Stimulated activated CD4-positive, alpha-beta T cell treated with anti-CD3 and anti-CD28 coated beads, Interleukin-12 subunit alpha, Interleukin-12 subunit beta, amount 100 ng/mL, for 24 hours (primary cell): ENCODE data around the gene WNT6.

Experiments used
- DNase-seq, 2 experiments: peaks; one replicate each; pipeline ENCODE4 v3.0.0-alpha.2; 2020; ENCODE audit warnings: low read depth in 2 of 2

Gene WNT6

DNA sequence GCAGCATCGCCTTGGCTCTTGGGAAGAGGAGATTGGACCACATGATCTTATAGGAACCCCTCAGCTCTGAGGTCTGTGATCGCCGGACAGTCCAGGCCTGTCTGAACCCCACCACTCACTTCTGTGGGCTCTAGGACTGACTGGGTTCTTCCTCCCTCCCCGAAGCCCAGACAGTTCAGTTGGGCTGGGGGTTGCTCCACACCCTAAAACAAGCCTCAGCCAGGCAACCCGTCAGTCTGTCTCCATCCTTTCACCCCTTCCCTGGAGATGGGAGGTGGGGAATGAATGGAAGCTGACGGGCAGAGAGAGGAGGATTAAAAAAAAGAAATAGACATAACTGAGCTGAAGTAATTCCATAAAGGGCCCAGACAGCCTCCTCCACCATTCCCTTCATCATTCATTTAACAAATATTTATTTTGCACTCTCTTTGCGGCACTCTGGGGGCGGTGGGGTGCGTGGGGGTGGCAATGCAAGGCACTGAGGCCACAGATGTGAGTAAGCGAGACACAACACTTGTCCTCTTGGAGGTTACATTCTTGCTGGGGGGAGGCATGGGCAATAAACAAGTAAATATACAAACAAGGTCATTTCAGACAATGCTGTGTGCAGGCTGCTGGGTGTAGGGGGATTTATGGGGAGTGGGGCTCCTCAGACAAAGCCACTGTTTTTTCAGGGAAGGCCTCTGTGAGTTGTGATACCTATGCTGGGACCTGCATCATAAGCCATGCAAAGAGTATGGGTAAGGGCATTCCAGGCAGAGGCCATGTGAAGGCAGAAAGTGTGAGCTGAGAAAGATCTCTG, 33.9 kb downstream of the WNT6 start:
- no peak for DNase-seq

DNA sequence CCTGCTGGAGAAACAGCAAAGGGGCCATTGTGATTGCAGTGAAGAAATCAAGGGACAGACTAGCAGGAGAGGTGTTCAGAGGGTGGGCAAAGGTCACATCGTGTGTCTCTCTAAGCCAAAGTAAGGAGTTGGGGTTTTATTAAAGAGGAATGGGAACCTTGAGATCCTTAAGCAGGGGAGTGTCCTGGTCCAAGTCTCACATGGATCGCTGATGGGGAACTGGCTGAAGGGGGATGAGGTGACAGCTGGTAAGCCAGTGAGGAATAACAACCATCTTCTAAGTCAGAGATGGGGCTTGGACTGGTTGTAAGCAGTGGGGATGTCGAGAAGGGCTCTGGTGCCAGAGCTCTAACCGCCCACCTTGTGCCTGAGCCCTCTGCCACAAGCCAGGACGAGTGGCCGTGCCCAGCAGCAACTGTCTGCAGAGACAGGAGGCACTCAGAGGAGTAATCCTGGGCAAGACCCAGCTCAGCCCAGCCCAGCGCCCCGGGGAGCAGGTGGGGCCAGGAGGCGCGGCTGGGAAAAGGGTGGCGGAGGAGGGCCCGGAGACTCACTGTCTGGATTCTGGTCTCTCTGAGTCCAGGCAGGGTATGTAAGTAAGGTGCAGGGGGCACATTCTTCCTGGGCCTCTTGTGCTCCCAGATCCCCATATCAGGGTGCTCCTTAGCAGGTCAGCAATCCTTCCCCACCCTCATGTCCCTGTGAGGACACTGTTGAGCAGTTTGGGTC, 34.7 kb downstream of the WNT6 start:
- no peak for DNase-seq

DNA sequence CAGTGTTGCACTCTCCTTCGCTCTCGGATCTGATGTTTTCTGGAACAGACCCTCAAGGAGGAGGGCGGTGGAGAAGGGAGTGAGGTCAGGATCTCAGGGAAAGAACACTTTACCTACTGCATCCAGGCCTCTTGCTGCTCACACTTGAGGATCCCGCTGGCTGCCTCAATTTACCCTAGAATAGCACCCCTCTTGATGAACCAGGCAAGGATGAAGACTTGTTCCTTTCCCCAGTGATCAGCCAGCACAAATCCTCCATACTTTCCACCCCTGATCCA, 35.2 kb downstream of the WNT6 start:
- no peak for DNase-seq

DNA sequence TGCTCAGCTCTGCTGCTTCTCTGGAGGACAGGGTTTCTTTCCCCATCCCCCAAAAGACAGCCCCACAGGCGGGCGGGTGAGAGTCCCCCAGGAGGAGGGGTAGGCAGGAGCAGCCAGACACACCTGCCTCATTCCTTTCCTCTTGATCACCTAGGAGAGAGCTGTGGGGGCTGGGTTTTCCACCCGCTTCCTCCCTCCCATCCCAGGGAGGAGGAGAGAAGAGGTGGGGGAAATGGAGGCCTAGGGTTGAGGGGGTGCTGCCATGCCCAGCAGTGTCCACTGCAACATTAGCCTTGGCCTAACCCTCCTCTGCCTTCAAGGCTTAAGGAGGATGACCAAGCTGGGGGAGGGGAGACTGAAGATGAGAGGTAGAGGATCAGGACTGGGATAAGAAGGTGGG, 35.7 kb downstream of the WNT6 start:
- DNase-seq, result no peak

DNA sequence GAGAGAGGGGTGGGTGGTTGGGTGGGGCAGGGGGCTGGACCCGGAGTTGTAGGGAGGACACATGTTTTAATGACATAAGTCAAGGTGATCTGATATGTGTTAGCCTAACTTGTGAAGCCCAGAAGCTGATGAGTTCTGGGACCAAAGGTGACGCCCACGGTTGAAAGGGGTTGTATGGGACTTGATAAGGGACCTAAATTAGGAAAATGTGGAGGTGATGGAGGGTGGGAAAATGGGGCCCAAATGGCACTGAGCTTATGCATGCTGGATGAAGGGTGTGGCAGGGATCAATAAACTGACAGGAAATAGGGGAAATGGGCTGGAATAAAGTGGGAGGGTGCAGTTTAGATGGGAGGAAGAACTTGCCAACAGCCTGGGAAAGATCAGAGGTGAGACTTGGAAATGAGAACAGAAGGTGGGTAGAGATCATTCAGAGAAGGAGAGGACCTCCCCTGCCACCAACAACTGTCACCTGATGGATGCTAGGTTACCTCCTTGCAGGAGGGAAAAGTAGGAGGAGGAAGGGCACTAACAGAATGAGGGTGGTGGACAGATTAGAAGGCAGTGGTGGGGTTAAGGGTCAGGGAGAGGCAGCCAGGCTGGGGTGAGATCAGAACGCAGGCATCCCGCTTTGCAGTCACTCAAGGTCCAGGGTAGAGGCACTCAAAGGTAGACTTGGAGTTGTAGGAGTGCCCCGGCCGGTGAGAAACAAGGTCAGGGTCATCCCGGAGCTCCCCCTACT, 36.3 kb downstream of the WNT6 start:
- no peak for DNase-seq

DNA sequence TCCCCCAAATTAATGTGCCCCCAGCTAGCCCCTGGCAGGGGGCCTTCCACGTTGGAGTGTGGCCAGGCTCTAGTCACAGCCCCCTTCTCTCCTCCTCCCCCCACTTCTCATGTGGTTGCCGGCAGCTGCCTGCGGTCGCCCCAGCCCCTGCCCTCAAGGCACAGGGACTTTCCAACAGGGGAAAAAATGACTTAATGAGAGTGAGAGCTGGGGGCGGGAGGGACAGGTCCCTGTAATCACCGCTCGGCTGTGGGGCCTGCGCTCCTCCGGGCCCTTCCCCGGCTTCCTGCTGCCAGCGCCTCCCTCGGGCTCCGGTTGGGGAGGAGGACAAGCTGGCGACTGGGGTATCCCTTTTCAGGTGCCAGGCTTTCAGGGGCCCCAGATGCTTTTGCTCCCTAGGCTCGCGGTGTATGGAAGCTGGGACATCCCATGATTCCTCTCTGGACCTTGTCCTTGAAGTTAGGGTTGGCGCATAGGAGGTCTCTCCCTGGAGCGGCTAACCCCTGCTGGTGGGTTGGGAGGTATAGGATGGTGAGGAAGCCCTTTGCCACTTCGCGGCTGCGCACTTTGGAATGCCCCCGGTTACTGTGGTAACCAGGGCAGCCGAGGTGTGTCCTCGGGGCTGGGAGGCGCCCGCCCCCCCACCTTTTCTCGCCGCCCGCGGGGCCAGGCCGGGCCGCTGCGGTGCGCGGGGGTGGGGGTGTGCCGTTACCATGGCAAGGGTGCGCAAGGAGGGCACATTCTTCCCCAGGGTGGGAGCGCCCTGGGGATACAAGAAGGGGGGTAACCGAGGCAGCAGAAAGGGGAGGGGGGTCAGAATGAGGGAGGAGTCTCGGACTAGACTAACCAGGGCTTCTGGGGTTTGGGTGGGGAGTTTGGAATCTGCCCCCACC, 37.1 kb downstream of the WNT6 start:
- peak; percentile 79 to 80 for DNase-seq

DNA sequence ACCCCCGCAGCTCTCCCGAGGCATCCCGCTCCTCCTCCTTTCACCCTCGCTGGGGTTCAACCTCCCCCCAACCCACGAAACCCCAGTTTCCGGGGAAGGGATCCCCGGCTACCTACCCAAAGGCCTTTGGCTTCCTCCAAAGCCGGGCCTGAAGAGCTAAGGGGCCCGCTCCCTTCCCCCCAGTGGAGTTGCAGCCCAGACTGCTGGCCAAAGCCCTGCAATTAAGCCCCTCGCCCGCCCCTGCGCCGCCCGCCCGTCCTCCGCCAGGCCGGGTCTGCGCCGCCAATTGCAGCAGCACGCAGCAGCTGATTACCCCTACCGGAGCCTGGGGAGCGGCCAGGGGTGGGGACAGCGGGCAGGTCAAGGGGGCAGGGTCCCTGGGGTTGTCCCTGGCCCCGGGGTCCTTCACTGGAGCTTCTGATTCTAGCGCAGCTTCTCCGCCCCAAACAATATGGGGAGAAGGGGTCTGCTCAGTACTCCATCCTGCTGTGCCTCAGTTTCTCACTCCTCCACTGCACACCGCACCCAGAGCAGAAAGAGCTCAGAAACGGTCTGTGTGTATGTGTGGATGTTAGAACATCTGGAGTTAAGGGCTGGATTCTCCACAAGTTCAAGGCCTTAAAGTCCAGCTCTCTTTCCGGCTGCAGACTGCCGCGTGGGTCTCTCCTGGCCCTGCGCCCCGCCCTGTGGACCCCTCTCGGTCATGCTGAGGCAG, 37.9 kb downstream of the WNT6 start:
- no peak for DNase-seq

DNA sequence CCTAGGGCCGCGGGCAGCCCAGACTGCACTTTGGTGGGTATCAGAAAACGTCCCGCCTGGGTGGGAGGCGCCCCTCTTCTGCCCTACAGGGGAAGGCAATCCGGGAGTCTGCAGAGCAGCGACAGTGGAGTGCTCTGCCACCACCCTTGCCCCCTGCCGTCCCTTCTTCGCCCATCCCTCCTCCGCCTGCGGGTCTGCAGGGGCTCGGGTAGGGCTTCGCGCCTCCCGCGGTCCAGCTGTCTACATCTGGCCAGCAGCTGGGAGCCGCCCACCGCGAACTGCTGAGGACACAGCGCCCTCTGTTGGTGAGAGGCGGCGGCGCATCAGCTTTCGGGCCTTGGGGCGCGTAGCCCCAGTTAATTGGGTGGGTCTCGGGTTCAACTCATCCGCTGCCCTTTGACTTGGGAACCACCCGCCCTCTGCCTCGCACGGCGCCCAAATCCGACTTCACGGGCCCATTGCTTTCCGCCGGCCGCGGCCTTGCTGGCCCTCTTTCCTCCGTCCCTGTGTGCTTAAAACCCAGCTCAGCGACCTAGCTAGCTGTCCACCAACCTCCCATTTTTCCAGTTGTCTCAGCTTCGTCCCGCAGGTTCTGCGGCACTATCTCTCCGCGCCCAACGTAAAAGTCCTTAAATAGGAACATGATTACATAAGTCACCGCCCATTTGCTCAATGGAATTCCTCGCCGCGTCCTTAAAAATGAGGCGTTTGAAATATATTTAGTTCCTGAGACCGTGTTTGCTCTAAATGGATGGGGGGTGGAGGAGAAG, 38.7 kb downstream of the WNT6 start:
- peak; percentile 57 to 81 for DNase-seq

DNA sequence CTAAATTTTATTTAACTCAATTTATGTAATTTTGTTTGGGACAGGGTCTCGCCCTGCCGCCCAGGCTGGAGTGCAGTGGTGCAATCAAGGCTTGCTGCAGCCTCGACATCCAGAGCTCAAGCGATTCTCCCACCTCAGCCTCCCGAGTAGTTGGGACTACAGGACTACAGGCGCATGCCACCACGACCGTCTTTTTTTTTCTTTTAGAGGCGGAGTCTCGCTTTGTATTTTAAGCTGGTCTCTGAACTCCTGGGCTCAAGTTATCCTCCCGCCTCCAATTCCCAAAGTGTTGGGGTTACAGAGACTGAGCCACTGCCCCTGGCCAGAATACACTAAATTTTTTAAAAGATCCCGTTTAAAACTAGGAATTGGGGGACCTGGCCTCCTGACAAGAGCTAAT, 39.5 kb downstream of the WNT6 start:
- DNase-seq, result no peak

DNA sequence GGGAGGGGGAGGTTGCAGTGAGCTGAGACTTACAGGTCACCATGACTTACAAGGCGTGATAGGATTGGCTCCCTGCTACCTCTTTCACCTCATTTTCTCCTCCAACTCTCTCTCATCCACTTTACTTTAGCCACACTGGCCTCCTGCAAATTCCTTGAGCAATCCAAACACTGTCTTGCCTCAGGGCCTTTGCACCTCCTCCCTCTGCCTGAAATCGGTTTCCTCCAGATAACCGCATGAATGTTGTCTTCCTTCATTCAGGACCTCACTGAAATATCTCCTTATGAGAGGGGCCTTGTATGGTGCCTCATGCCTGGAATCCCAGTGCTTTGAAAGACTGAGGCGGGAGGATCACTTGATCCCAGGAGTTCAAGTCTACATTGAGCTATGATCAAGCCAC, 42.8 kb downstream of the WNT6 start:
- DNase-seq, result no peak

DNA sequence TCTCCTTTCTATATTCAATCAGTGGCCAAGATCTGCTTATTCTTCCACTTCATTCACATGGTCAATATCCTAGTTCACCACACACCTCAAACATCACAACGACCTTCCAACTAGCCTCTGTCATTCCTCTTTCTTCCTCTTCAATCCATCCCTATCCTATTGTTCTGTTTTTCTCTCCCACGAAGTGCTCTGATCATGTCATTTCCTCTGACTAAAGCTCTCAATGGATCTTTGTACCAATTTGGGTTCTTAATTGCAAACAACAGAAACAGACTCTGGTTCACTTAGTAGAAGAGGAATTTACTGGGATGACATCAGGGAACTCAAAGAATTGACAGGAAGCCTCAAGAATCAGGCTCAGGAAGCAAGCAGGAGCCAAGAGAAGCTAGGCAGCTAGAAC, 44.6 kb downstream of the WNT6 start:
- DNase-seq, result no peak

DNA sequence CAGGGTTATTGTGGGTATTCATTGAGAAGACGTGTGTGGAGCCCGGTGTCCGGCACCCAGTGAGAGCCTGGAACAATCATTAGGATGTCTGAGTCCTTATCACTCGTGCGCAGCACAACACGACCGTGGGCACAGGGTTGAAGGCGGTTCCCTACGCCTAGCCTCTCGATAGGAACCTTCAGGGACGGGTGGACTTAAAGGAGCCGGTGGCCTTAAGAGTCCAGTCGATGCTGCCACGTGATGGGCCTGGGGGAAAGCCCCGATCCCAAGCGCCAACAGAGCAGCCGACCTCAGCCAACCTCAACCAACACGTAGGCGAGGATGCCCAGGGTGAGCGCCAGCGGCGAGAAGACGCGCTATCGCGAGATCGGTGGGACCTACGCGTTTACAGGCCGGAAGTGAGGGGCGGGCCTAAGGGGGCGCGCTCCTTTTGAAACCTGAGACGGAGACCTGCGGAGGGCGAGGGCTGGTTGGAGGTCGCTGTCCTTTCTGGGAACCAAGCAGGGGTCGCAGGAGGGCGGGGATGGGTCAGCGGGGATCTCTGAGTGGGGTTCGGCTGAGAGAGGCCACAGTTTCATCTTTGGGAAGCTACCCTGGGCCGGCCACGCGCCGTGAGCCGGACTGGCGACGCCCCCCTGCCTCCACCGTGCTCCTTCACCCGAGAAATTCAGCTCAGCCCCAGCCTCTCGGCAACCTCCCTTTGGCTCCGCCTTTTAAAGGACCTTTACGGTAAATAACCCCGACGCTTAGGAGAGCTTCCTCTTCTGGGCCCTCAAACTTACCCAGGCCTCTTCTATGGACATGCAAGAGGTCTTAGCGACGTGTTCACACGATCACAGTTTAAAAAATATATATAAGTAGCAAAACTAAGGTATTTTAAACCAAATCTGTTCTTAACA, 49.4 kb downstream of the WNT6 start:
- DNase-seq, result peak; percentile 82 to 91

DNA sequence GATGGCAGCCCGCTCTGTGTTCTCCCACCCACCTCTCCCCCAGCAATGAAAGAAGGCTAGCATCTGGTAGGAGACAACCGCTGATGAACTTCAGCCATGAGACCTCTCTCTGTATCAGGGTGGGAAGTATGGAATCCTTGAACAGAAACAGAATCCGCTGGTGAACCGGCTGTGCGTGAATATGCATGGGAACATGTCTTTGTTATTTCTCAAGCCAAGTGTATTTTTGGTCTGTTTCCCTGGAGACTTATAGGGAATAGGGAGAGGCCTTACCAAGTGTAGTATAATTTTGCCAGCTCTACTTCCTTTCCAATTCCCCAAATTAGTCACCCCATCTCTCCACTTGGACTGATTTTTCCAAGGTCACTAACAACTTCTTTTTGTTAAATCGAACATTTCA, 51.1 kb downstream of the WNT6 start:
- no peak for DNase-seq

DNA sequence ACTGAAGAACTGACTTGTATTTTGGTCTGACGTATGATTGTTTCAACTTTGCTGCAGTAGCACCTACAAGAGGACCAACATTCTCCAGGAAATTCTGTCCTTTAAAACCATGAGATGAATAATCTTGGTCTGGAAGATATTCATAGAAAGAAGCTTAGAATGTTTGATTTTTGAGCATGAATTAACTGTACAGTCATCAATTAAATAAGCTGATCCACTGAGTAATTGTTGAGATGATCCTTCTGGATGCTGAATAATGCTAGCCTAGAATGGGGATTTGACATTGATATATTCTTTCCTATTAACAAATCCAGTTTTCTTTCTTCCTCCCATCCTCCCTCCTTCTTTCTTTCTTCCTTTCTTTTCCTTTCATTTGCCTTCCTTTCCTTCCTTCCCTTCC, 60.9 kb downstream of the WNT6 start:
- no peak for DNase-seq
